ENCODE measurements around the gene PDE9A.
"Not testable (repeated sequence)": the region's sequence is repeated elsewhere in the genome, so short reads cannot be mapped to it uniquely, and the experiment has no call there.

PDE9A gene

GRCh38 chr21:42706765-42707164, 53.3 kb downstream of the PDE9A start:
- no peak for TF ChIP-seq EZH2 (IDR thresholded peaks at IDR 0.05; ENCODE audit: borderline replicate concordance, low read depth, low read length, severe bottlenecking)
- TF ChIP-seq CTCF (IDR thresholded peaks at IDR 0.05; ENCODE audit: borderline replicate concordance, extremely low read depth, low read length, poor library complexity, severe bottlenecking): no peak
- H3K36me3 ChIP-seq (ENCODE audit: insufficient read depth, low read length): no peaks in the 10 kb centered on the region
- H3K9me3 ChIP-seq (ENCODE audit: insufficient read depth, low read length, severe bottlenecking): no peaks in the 10 kb centered on the region
- H3K4me2 ChIP-seq (ENCODE audit: insufficient read depth, low read length): no peak overlapping the region
- no peaks in the 10 kb centered on the region for H3K27me3 ChIP-seq (ENCODE audit: insufficient read depth, low read length, poor library complexity)
- H3K4me3 ChIP-seq (ENCODE audit: low read depth in 1 of 2, low read length in 2 of 2): no peak overlapping the region
- H3K79me2 ChIP-seq (ENCODE audit: insufficient read depth, low read length): no peaks in the 10 kb centered on the region
- no peak overlapping the region for H2AFZ ChIP-seq (ENCODE audit: low read depth, low read length)
- H3K9ac ChIP-seq (ENCODE audit: low read depth, low read length): no peak overlapping the region
- ATAC-seq (ENCODE audit: insufficient read depth, low read depth) (no peak), DNase-seq (no peak)
- H3K4me1 ChIP-seq (ENCODE audit: insufficient read depth, low read length): peaks cover 7% of the 10 kb centered on the region; the same call in 1 of the 2 replicates
- no peaks in the 10 kb centered on the region for H4K20me1 ChIP-seq (ENCODE audit: insufficient read depth, low read length)
- no peak overlapping the region for H3K27ac ChIP-seq (ENCODE audit: low read length)

GRCh38 chr21:42707207-42707830, 53.9 kb downstream of the PDE9A start:
- H3K27ac ChIP-seq (ENCODE audit: low read length): no peak overlapping the region
- ATAC-seq (ENCODE audit: insufficient read depth, low read depth): no peak
- H2AFZ ChIP-seq (ENCODE audit: low read depth, low read length): no peak overlapping the region
- no peaks in the 10 kb centered on the region for H3K36me3 ChIP-seq (ENCODE audit: insufficient read depth, low read length)
- no peak overlapping the region for H3K9ac ChIP-seq (ENCODE audit: low read depth, low read length)
- peaks cover 7% of the 10 kb centered on the region; the same call in 1 of the 2 replicates for H3K4me1 ChIP-seq (ENCODE audit: insufficient read depth, low read length)
- H3K9me3 ChIP-seq (ENCODE audit: insufficient read depth, low read length, severe bottlenecking): no peaks in the 10 kb centered on the region
- no peak for DNase-seq
- H3K4me2 ChIP-seq (ENCODE audit: insufficient read depth, low read length): no peak overlapping the region
- H3K27me3 ChIP-seq (ENCODE audit: insufficient read depth, low read length, poor library complexity): no peaks in the 10 kb centered on the region
- no peaks in the 10 kb centered on the region for H3K79me2 ChIP-seq (ENCODE audit: insufficient read depth, low read length)
- H4K20me1 ChIP-seq (ENCODE audit: insufficient read depth, low read length): no peaks in the 10 kb centered on the region
- TF ChIP-seq CTCF (IDR thresholded peaks at IDR 0.05; ENCODE audit: borderline replicate concordance, extremely low read depth, low read length, poor library complexity, severe bottlenecking) (no peak), EZH2 (IDR thresholded peaks at IDR 0.05; ENCODE audit: borderline replicate concordance, low read depth, low read length, severe bottlenecking) (no peak)
- no peak overlapping the region for H3K4me3 ChIP-seq (ENCODE audit: low read depth in 1 of 2, low read length in 2 of 2)

- no peak for ATAC-seq (ENCODE audit: insufficient read depth, low read depth)
- no peak overlapping the region for H2AFZ ChIP-seq (ENCODE audit: low read depth, low read length)
- no peaks in the 10 kb centered on the region for H3K9me3 ChIP-seq (ENCODE audit: insufficient read depth, low read length, severe bottlenecking)
- no peaks in the 10 kb centered on the region for H3K79me2 ChIP-seq (ENCODE audit: insufficient read depth, low read length)
- H4K20me1 ChIP-seq (ENCODE audit: insufficient read depth, low read length): no peaks in the 10 kb centered on the region
- no peak for DNase-seq
- H3K36me3 ChIP-seq (ENCODE audit: insufficient read depth, low read length): no peaks in the 10 kb centered on the region
- peaks cover 7% of the 10 kb centered on the region; the same call in 1 of the 2 replicates for H3K4me1 ChIP-seq (ENCODE audit: insufficient read depth, low read length)
- no peaks in the 10 kb centered on the region for H3K27me3 ChIP-seq (ENCODE audit: insufficient read depth, low read length, poor library complexity)
- no peak overlapping the region for H3K4me3 ChIP-seq (ENCODE audit: low read depth in 1 of 2, low read length in 2 of 2)
- H3K9ac ChIP-seq (ENCODE audit: low read depth, low read length): no peak overlapping the region
- no peak overlapping the region for H3K27ac ChIP-seq (ENCODE audit: low read length)
- no peak for TF ChIP-seq EZH2 (IDR thresholded peaks at IDR 0.05; ENCODE audit: borderline replicate concordance, low read depth, low read length, severe bottlenecking)
- TF ChIP-seq CTCF (IDR thresholded peaks at IDR 0.05; ENCODE audit: borderline replicate concordance, extremely low read depth, low read length, poor library complexity, severe bottlenecking): no peak
- no peak overlapping the region for H3K4me2 ChIP-seq (ENCODE audit: insufficient read depth, low read length)
Measured at GRCh38 chr21:42708107-42708506, 54.7 kb downstream of the PDE9A start.

- not testable (repeated sequence) for H3K4me2 ChIP-seq (ENCODE audit: insufficient read depth, low read length); H2AFZ ChIP-seq (ENCODE audit: low read depth, low read length); DNase-seq; H3K79me2 ChIP-seq (ENCODE audit: insufficient read depth, low read length); H3K36me3 ChIP-seq (ENCODE audit: insufficient read depth, low read length); ATAC-seq (ENCODE audit: insufficient read depth, low read depth); H3K9ac ChIP-seq (ENCODE audit: low read depth, low read length); H3K4me3 ChIP-seq (ENCODE audit: low read depth in 1 of 2, low read length in 2 of 2); H3K4me1 ChIP-seq (ENCODE audit: insufficient read depth, low read length); H3K9me3 ChIP-seq (ENCODE audit: insufficient read depth, low read length, severe bottlenecking); H4K20me1 ChIP-seq (ENCODE audit: insufficient read depth, low read length); H3K27me3 ChIP-seq (ENCODE audit: insufficient read depth, low read length, poor library complexity); H3K27ac ChIP-seq (ENCODE audit: low read length)
Measured at GRCh38 chr21:42708916-42709315, 55.5 kb downstream of the PDE9A start.

Data from DND-41 (cell line).